Endothelial cell of umbilical vein (primary cell): Measurements from ENCODE around the gene WEE2. TPM values are rescaled to one million over a fixed set of nuclear protein-coding genes. Genes with fewer than 3 reads are reported as not detected.

Experiments used
- BruUV-seq: library from RNA; stranded (reverse); fragments of 400-500 nt; replicated peaks from 2 replicates; lab custom pipeline; 2021; lab: Mats Ljungman, UMichigan
- CTCF ChIA-PET: fragments of 300-600, 350-600 bp; sonication (Branson Sonifier 250); formaldehyde crosslinking; loops from one replicate; lab custom pipeline; 2021; ENCODE audit warnings: antibody characterized with exemption, inconsistent platforms; lab: Charles Lee
- POLR2A ChIA-PET: fragments of 300-600, 350-600 bp; sonication (Branson Sonifier 250); formaldehyde crosslinking; loops from one replicate; lab custom pipeline; 2021; ENCODE audit warnings: antibody characterized with exemption, inconsistent platforms; lab: Charles Lee
- DNase-seq: peaks from one replicate; pipeline ENCODE4 v3.0.0-alpha.2; 2011; ENCODE audit warnings: low read depth, low spot score
- FAIRE-seq: peaks from 2 replicates; lab custom pipeline; 2011; peaks lifted over from hg19 to GRCh38; lab: Jason Lieb, UNC
- H2AFZ ChIP-seq: 2 replicates; pipeline ENCODE4 v1.6.0; 2012; ENCODE audit warnings: low read depth, low read length, control low read depth, inconsistent platforms
- H3K27ac ChIP-seq: 2 replicates; pipeline ENCODE4 v1.5.1; 2011; ENCODE audit warnings: low read depth, mild to moderate bottlenecking, control low read depth, low read length, moderate library complexity; ENCODE audit not compliant: insufficient read depth
- H3K27me3 ChIP-seq, 2 experiments: 2 replicates each; pipeline versions ENCODE4 v1.6.0 to v1.6.1; 2011; ENCODE audit warnings: low read length in 2 of 2, mixed read lengths in 1 of 2; ENCODE audit not compliant: control insufficient read depth in 2 of 2, insufficient read depth in 2 of 2
- H3K36me3 ChIP-seq, 2 experiments: 2 replicates in 1 of 2; 3 replicates in 1 of 2; pipeline ENCODE4 v1.5.1; 2011; ENCODE audit warnings: low read length in 2 of 2, mild to moderate bottlenecking in 1 of 2, moderate library complexity in 1 of 2; ENCODE audit not compliant: control insufficient read depth in 2 of 2, insufficient read depth in 2 of 2; ENCODE audit errors: extremely low read depth in 1 of 2
- H3K4me1 ChIP-seq: 3 replicates; pipeline ENCODE4 v1.5.1; 2011; ENCODE audit warnings: mild to moderate bottlenecking, low read length; ENCODE audit not compliant: control insufficient read depth, insufficient read depth; ENCODE audit errors: extremely low read depth
- H3K4me2 ChIP-seq: 2 replicates; pipeline ENCODE4 v1.6.1; 2011; ENCODE audit warnings: low read length, control low read depth, mixed read lengths; ENCODE audit not compliant: insufficient read depth
- H3K4me3 ChIP-seq, 3 experiments: fragments of 200-600 bp in 1 of 3; sonication (generic), shearing (Covaris generic) in 1 of 3; replicated peaks in 1 of 3; 2 replicates each; pipeline ENCODE4 v1.5.1; 2011 to 2016; ENCODE audit warnings: control low read depth in 3 of 3, low read length in 3 of 3, mild to moderate bottlenecking in 2 of 3, inconsistent platforms in 1 of 3, low read depth in 1 of 3, moderate library complexity in 1 of 3; ENCODE audit not compliant: insufficient read depth in 1 of 3
- H3K79me2 ChIP-seq: 2 replicates; pipeline ENCODE4 v1.6.0; 2012; ENCODE audit warnings: low read length, inconsistent platforms; ENCODE audit not compliant: control insufficient read depth, insufficient read depth
- H3K9ac ChIP-seq: replicated peaks from 2 replicates; pipeline ENCODE3; 2011; ENCODE audit warnings: low read length, control low read depth; ENCODE audit not compliant: insufficient read depth; ENCODE audit errors: extremely low read depth
- H3K9me1 ChIP-seq: replicated peaks from 3 replicates; pipeline ENCODE4 v1.6.0; 2011; ENCODE audit warnings: mild to moderate bottlenecking, low read length; ENCODE audit not compliant: control insufficient read depth, insufficient read depth; ENCODE audit errors: extremely low read depth
- H3K9me3 ChIP-seq: replicated peaks from 2 replicates; pipeline ENCODE4 v1.5.1; 2012; ENCODE audit warnings: low read length, inconsistent platforms; ENCODE audit not compliant: control insufficient read depth, insufficient read depth
- H4K20me1 ChIP-seq: replicated peaks from 2 replicates; pipeline ENCODE3; 2011; ENCODE audit warnings: mild to moderate bottlenecking, low read length; ENCODE audit not compliant: control insufficient read depth, insufficient read depth; ENCODE audit errors: extremely low read depth
- CTCF ChIP-seq, 2 donors: IDR thresholded peaks; 1 replicate in 1 of 2; 2 replicates in 1 of 2; pipeline ENCODE4 v1.5.1; 2011; ENCODE audit warnings: low read length in 2 of 2, mild to moderate bottlenecking in 2 of 2, moderate library complexity in 2 of 2, control low read depth in 1 of 2, inconsistent platforms in 1 of 2, low read depth in 1 of 2; ENCODE audit not compliant: insufficient read depth in 1 of 2; ENCODE audit errors: extremely low read depth in 1 of 2
- EZH2 ChIP-seq: IDR thresholded peaks from 2 replicates; pipeline ENCODE4 v1.6.1; 2012; ENCODE audit warnings: borderline replicate concordance, low read depth, mild to moderate bottlenecking, moderate library complexity, low read length, inconsistent platforms; ENCODE audit not compliant: severe bottlenecking
- FOS ChIP-seq: IDR thresholded peaks from 2 replicates; pipeline ENCODE4 v1.6.1; 2011; ENCODE audit warnings: mild to moderate bottlenecking, low read length, moderate library complexity, borderline replicate concordance; ENCODE audit not compliant: insufficient read depth
- GATA2 ChIP-seq: IDR thresholded peaks from 2 replicates; pipeline ENCODE4 v1.7.0; 2011; ENCODE audit warnings: low read depth, mild to moderate bottlenecking, moderate library complexity, mixed read lengths, low read length; ENCODE audit not compliant: insufficient read length, insufficient read depth
- JUN ChIP-seq: IDR thresholded peaks from 2 replicates; pipeline ENCODE4 v1.6.1; 2011; ENCODE audit warnings: borderline replicate concordance, low read depth; ENCODE audit not compliant: insufficient read length, insufficient read depth
- MAX ChIP-seq: IDR thresholded peaks from 2 replicates; pipeline ENCODE4 v1.6.1; 2011; ENCODE audit not compliant: insufficient read depth, insufficient read length
- MYC ChIP-seq: IDR thresholded peaks from one replicate; pipeline ENCODE4 v1.6.1; 2011; ENCODE audit warnings: mild to moderate bottlenecking, low read depth, low read length
- POLR2A ChIP-seq: IDR thresholded peaks from 2 replicates; pipeline ENCODE4 v1.6.1; 2012; ENCODE audit warnings: low read depth, mild to moderate bottlenecking, control low read depth, low read length
- POLR2AphosphoS5 ChIP-seq: IDR thresholded peaks from 2 replicates; pipeline ENCODE4 v1.6.1; 2012; ENCODE audit warnings: low read depth, mild to moderate bottlenecking, control low read depth, low read length, moderate library complexity; ENCODE audit not compliant: insufficient read depth
- dilution Hi-C: fragments of 300-500 bp; cut with MboI; formaldehyde crosslinking; loops from one replicate; pipeline ENCODE4 v1.15.0; 2019; ENCODE audit warnings: low sequenced_read_pairs; ENCODE audit not compliant: extremely low pct_ligation_motif_present
- intact Hi-C: fragments of 100-400 bp; cut with micrococcal nuclease; formaldehyde crosslinking; loops from one replicate; pipeline ENCODE4 v1.10.0; 2022
- polyA plus RNA-seq, 4 experiments: library from polyadenylated mRNA; depleted of rRNA in 3 of 4; stranded (reverse) in 3 of 4; unstranded in 1 of 4; fragments of >200 nt; gene quantifications; 2 replicates each; pipeline versions ENCODE4 v1.2.1 to v1.2.3, GENCODE V29; 2011 to 2012; ENCODE audit warnings: missing spikeins in 1 of 4
- total RNA-seq: library from RNA; stranded (reverse); gene quantifications from 2 replicates; pipeline ENCODE4 v1.2.3, GENCODE V29; 2021

Gene WEE2
- total and polyA plus RNA-seq, 2 donors (not counting 3 experiments of a cell fraction or from before 2014, with no cell fraction given): not detected

DNA sequence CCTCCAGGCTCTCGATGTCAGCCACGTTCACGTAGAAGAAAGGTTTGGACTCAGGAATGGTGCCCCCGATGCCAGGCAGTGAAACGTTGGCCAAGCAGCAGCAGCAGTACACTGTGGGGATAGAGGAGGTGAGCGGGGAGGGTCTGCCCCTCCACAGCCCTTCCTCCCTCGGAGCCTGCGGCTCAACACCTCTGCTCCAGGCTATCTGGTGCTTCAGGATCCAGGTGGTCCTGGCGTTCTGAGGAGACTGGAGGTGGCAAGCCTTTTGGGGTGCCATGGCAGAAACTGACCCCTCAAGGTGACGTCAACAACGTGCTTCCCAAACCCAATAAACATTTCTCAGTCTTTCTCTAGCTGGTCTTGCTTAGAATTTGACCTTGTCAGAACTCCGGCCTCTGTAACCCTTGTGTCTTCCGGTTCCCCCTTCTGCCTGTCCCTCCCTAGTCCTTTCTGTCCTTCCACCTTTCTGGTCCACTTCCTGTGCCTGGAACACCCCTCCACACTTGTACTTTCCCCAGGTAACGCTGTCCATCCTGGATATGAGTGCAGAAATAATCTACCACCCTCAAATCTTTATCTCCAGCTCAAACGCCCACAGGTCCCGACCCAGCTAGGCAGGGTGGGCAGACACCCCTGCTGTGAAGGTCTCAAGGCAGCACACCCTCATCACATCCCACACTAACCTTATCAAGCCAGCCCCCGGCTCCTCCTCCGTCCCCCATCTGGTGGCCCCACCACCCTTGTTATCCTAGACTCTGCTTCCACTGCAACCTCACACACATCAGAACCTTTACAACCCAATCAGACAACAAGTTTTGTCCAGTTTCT is 42.7 kb upstream of the WEE2 start:
- no peak for FAIRE-seq
- Histone ChIP-seq H2AFZ (no peak overlapping the region), H3K79me2 (no peaks in the 10 kb centered on the region), H3K36me3 (peaks cover 11 to 25% of the 10 kb centered on the region in 2 experiments), H3K4me2 (no peak overlapping the region), H4K20me1 (no peaks in the 10 kb centered on the region), H3K9ac (no peak overlapping the region), H3K9me3 (no peaks in the 10 kb centered on the region), H3K27ac (no peak overlapping the region), H3K27me3 (no peaks in the 10 kb centered on the region), H3K4me3 (no peak overlapping the region), H3K9me1 (no peaks in the 10 kb centered on the region), H3K4me1 (peaks cover 21% of the 10 kb centered on the region)
- intact Hi-C loops (no loop called here), dilution Hi-C loops (no loop called here)
- POLR2A ChIA-PET: no interaction called here
- no TSS peak for BruUV-seq
- CTCF ChIA-PET: interaction anchor here (1.3 to 2.7 kb wide), 2 partner anchors 11 to 73 kb away, joined by 4 to 18 read pairs; partner anchors contain the start of gene SSBP1
- DNase-seq: no peak
- TF ChIP-seq FOS (no peak), POLR2A (no peak), POLR2AphosphoS5 (no peak), CTCF (IDR thresholded peaks at IDR 0.05; ENCODE audit: extremely low read depth in 1 of 2, insufficient read depth in 1 of 2, low read depth in 1 of 2, low read length in 2 of 2) (no peak), MYC (no peak), MAX (no peak), EZH2 (no peak), GATA2 (no peak), JUN (no peak)
